Parathyroid adenoma (tissue), 2 donors: ENCODE measurements around the gene GPR32.
"Not testable (repeated sequence)": the region's sequence is repeated elsewhere in the genome, so short reads cannot be mapped to it uniquely, and the experiment has no call there.

Source experiments
- H2AFZ ChIP-seq: fragments of 300-600 bp; sonication (generic); one replicate; pipeline ENCODE4 v1.7.0; 2017; ENCODE audit warnings: antibody characterized with exemption, mild to moderate bottlenecking
- H3K27ac ChIP-seq: fragments of 300-600 bp; sonication (generic); one replicate; pipeline ENCODE4 v1.7.0; 2017
- H3K27me3 ChIP-seq: fragments of 300-600 bp; sonication (generic); one replicate; pipeline ENCODE4 v1.7.0; 2017; ENCODE audit warnings: low read length; ENCODE audit not compliant: control insufficient read depth, insufficient read depth
- H3K36me3 ChIP-seq: fragments of 300-600 bp; sonication (generic); one replicate; pipeline ENCODE4 v1.7.0; 2017; ENCODE audit warnings: low read length; ENCODE audit not compliant: control insufficient read depth, insufficient read depth
- H3K4me1 ChIP-seq: fragments of 300-600 bp; sonication (generic); one replicate; pipeline ENCODE4 v1.7.0; 2017; ENCODE audit warnings: control low read depth
- H3K4me2 ChIP-seq: fragments of 300-600 bp; sonication (generic); one replicate; pipeline ENCODE4 v1.7.0; 2017; ENCODE audit warnings: low read length
- H3K4me3 ChIP-seq: fragments of 300-600 bp; sonication (generic); one replicate; pipeline ENCODE4 v1.7.0; 2017; ENCODE audit warnings: low read depth, low read length
- H3K79me2 ChIP-seq: fragments of 300-600 bp; sonication (generic); one replicate; pipeline ENCODE4 v1.7.0; 2017; ENCODE audit warnings: control low read depth
- H3K9ac ChIP-seq: fragments of 300-600 bp; sonication (generic); one replicate; pipeline ENCODE4 v1.7.0; 2017; ENCODE audit warnings: mild to moderate bottlenecking
- H3K9me3 ChIP-seq: fragments of 300-600 bp; sonication (generic); one replicate; pipeline ENCODE4 v1.7.0; 2017; ENCODE audit warnings: low read length; ENCODE audit not compliant: control insufficient read depth
- TF ChIP-seq, protein P1 (sequence below): fragments of 300-600 bp; sonication (generic); IDR thresholded peaks from one replicate; pipeline ENCODE4 v1.7.0; 2017; ENCODE audit warnings: antibody characterized with exemption, mild to moderate bottlenecking
- donor health status: primary hyperparathyroidism.

Gene GPR32

DNA sequence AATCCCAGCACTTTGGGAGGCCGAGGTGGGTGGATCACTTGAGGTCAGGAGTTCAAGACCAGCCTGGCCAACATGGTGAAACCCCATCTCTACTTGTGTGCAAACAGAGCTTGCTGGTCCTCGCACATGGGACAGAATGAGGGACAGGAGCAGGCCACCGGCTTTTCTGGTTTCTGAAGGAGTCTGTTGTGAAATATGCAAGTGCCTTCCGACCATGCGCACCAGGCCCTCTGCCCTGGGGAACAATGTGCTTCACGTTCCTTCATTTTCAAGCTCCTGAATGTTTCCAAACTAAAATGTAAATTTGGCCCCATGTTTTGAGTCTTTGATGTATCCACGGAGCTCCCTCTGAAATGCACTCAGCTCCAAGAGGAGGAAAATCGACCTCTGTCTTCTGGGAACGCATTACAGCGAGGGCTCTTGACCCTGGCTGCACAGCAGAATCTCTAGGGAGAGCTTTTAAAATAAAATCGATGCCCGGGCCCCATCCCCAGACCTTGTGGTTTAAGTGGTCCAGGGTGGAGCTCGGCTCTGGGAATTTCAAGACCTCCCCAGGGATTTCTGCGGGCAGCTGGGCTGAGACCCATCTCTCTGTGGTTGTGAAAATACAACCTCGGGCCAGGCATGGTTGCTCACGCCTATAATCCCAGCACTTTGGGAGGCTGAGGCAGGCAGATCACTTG, 10.6 kb downstream of the GPR32 start:
- Histone ChIP-seq H3K4me1 (no peaks in the 10 kb centered on the region), H3K27ac (no peak overlapping the region), H3K4me3 (no peak overlapping the region), H3K9me3 (no peaks in the 10 kb centered on the region), H3K27me3 (no peaks in the 10 kb centered on the region), H3K79me2 (no peaks in the 10 kb centered on the region), H2AFZ (no peak overlapping the region), H3K9ac (no peak overlapping the region), H3K4me2 (no peak overlapping the region), H3K36me3 (no peaks in the 10 kb centered on the region)
- TF ChIP-seq, protein P1, sequence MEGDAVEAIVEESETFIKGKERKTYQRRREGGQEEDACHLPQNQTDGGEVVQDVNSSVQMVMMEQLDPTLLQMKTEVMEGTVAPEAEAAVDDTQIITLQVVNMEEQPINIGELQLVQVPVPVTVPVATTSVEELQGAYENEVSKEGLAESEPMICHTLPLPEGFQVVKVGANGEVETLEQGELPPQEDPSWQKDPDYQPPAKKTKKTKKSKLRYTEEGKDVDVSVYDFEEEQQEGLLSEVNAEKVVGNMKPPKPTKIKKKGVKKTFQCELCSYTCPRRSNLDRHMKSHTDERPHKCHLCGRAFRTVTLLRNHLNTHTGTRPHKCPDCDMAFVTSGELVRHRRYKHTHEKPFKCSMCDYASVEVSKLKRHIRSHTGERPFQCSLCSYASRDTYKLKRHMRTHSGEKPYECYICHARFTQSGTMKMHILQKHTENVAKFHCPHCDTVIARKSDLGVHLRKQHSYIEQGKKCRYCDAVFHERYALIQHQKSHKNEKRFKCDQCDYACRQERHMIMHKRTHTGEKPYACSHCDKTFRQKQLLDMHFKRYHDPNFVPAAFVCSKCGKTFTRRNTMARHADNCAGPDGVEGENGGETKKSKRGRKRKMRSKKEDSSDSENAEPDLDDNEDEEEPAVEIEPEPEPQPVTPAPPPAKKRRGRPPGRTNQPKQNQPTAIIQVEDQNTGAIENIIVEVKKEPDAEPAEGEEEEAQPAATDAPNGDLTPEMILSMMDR: no peak

DNA sequence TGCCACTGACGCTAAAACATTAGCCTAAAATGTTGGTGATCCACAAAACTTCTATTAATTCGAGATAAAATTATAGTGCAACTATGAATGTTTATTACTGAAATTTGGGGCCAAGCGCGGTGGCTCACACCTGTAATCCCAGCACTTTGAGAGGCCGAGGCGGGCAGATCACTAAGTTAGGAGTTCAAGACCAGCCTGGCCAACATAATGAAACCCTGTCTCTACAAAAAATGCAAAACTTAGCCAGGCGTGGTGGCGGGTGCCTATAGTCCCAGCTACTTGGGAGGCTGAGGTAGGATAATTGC, 13.5 kb downstream of the GPR32 start:
- not testable (repeated sequence) for H3K4me2 ChIP-seq, H2AFZ ChIP-seq, H3K9ac ChIP-seq, H3K27me3 ChIP-seq, H3K36me3 ChIP-seq, H3K4me1 ChIP-seq, H3K79me2 ChIP-seq, H3K27ac ChIP-seq, H3K4me3 ChIP-seq, H3K9me3 ChIP-seq

DNA sequence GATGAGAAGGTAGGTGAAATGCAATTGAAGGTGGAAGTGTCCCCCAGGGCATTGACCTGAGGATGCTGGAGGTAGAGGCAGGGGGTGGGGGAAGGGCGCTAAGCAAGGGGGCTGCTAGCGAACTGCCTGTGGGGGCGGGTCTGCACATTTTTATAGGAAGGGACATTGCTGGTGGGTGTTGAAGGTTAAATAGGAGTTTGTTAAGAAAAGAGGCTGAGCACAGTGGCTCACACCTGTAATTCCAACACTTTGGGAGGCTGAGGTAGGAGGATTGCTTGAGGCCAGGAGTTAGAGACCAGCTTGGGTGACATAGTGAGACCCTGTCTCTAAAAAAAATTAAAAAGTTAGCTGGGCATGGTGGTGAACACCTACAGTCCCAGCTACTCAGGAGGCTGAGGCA, 14.4 kb downstream of the GPR32 start:
- Histone ChIP-seq H3K9me3 (no peaks in the 10 kb centered on the region), H3K27ac (no peak overlapping the region), H3K79me2 (no peaks in the 10 kb centered on the region), H3K27me3 (no peaks in the 10 kb centered on the region), H3K4me2 (no peak overlapping the region), H2AFZ (no peak overlapping the region), H3K4me3 (no peak overlapping the region), H3K36me3 (no peaks in the 10 kb centered on the region), H3K4me1 (no peaks in the 10 kb centered on the region), H3K9ac (no peak overlapping the region)
- TF ChIP-seq, protein P1: no peak

DNA sequence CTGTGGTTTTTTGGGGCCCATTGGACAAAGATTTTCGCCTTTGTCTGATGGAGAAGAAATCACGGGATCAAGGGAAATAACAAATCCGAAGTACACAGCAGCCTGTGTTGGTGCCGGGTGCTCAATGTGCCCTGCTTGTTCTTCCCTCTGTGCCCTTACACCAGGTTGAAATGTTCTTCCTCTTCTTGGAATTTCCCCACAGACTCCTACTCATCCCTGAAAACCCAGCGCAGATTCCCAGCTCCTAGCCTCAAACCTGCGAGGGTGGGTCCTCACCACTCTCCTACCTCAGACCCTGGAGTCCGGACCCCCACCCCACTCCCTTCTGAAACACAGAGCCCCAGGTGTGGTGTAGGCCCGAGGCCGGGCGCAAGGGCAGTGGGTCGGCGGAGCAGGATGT, 15.1 kb downstream of the GPR32 start:
- no peak overlapping the region for H3K4me2 ChIP-seq
- H3K27me3 ChIP-seq: no peaks in the 10 kb centered on the region
- H3K36me3 ChIP-seq: no peaks in the 10 kb centered on the region
- no peak overlapping the region for H3K27ac ChIP-seq
- H3K4me1 ChIP-seq: no peaks in the 10 kb centered on the region
- TF ChIP-seq, protein P1: no peak
- H3K9ac ChIP-seq: no peak overlapping the region
- no peak overlapping the region for H3K4me3 ChIP-seq
- H3K9me3 ChIP-seq: no peaks in the 10 kb centered on the region
- H3K79me2 ChIP-seq: no peaks in the 10 kb centered on the region
- H2AFZ ChIP-seq: no peak overlapping the region

DNA sequence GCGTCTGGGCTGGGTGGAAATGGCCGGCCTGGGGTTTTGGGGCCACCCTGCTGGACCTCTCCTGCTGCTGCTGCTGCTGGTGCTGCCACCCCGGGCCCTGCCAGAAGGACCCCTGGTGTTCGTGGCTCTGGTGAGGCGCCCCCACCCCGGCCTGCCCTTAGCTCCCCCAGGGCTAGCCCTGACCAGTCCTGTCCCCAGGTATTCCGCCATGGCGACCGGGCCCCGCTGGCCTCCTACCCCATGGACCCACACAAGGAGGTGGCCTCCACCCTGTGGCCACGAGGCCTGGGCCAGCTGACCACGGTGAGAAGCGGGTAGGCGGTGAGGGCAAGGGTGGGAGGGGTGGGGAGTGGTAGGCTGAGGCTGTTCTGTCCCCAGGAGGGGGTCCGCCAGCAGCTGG, 20.1 kb downstream of the GPR32 start, which contains the start of gene ACP4:
Gene ACP4, plus strand, starts transcription at position 20 of the 400 bp plus-strand sequence. Its CDS starts 0 bp downstream, at position 20.
- Histone ChIP-seq H2AFZ (no peak within 1 kb of the TSS), H3K27me3 (no peaks in the 10 kb centered on the region), H3K4me3 (no peak within 1 kb of the TSS), H3K4me1 (no peaks in the 10 kb centered on the region), H3K9ac (no peak within 1 kb of the TSS), H3K79me2 (no peaks in the 10 kb centered on the region), H3K27ac (no peak within 1 kb of the TSS), H3K36me3 (no peaks in the 10 kb centered on the region), H3K4me2 (no peak within 1 kb of the TSS), H3K9me3 (no peaks in the 10 kb centered on the region)
- TF ChIP-seq, protein P1: no peak
